Activated CD8-positive, alpha-beta T cell treated with anti-CD3 and anti-CD28 coated beads, Interleukin-2, amount 10 ng/mL, durations not matched to agents 7 days and 5 days (primary cell): ENCODE data around the gene FSTL4. TPM values are rescaled to one million over a fixed set of nuclear protein-coding genes. Genes with fewer than 3 reads are reported as not detected.

Source experiments
- ATAC-seq: fragments of 150-1000 bp; cut with Tn5 transposase; one replicate; pipeline ENCODE4 v1.10.0; 2021; ENCODE audit warnings: moderate library complexity
- CTCF ChIA-PET: fragments of 350-600 bp; sonication (Branson Sonifier 250); formaldehyde crosslinking; loops from one replicate; lab custom pipeline; 2021; ENCODE audit warnings: antibody characterized with exemption; lab: Charles Lee
- POLR2A ChIA-PET: fragments of 350-600 bp; sonication (Branson Sonifier 250); formaldehyde crosslinking; loops from one replicate; lab custom pipeline; 2021; ENCODE audit warnings: antibody characterized with exemption; lab: Charles Lee
- DNase-seq: peaks from one replicate; pipeline ENCODE4 v3.0.0-alpha.2; 2020
- H3K27ac Mint-ChIP-seq: one replicate; pipeline ENCODE4 v1.8.0; 2021; ENCODE audit warnings: mild to moderate bottlenecking, mixed read lengths
- H3K27me3 Mint-ChIP-seq: one replicate; pipeline ENCODE4 v1.8.0; 2021; ENCODE audit warnings: low read depth, mixed read lengths
- H3K36me3 Mint-ChIP-seq: one replicate; pipeline ENCODE4 v1.8.0; 2021; ENCODE audit warnings: low read depth, mixed read lengths
- H3K4me1 Mint-ChIP-seq: one replicate; pipeline ENCODE4 v1.8.0; 2021; ENCODE audit warnings: low read depth, mixed read lengths
- H3K4me3 Mint-ChIP-seq: one replicate; pipeline ENCODE4 v1.8.0; 2021; ENCODE audit warnings: mild to moderate bottlenecking, mixed read lengths
- H3K9me3 Mint-ChIP-seq: one replicate; pipeline ENCODE4 v1.8.0; 2022; ENCODE audit warnings: mixed read lengths; ENCODE audit not compliant: insufficient read depth
- total RNA-seq, 2 experiments: library from RNA; stranded (reverse); gene quantifications; one replicate each; pipeline ENCODE4 v1.2.3, GENCODE V29; 2021

The FSTL4 gene
- total RNA-seq, 2 experiments from 2014 or later = not detected

DNA sequence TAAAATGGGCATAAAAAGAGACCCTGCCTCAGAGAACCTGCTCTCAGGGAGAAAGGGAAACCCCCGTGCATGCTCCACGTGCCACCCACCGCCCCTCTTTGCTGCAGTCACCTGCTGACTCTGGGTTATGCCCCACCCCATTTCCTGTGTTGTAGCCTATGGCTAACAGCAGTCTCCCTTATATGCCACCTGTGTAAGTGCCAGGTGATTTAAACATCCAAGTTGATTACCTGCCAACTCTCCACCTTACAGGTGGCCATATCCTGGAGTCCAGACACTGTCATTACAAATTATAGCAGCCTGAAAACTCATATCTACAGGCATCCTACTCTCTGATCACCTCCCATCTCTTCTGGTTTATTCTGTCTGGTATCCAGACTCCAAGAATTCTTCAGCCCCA is 318.0 kb downstream of the FSTL4 start:
- H3K27ac Mint-ChIP-seq = no peak overlapping the region
- no peak for ATAC-seq

DNA sequence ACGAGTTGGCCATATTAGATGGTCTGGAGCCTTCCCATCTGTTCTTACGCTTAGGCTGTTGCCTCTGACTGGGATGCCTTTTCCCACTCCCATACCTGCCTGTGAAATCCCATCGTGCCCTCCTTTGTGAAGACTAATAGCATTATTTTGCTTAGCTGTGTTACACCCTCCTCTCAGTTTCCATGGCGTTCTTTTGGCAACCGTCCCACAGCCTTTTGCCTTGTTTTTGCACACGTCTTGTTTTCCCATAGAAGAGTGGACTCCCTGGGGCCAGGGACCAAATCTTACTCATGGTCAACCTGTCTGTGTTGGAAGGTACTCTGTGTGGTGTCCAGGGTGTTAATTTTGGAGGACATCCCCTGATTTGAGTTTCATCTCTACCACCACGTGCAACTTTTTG is 318.4 kb downstream of the FSTL4 start:
- Mint-ChIP-seq H3K4me3 (no peak overlapping the region), H3K27ac (no peak overlapping the region), H3K27me3 (no peaks in the 10 kb centered on the region), H3K36me3 (no peaks in the 10 kb centered on the region), H3K9me3 (no peaks in the 10 kb centered on the region), H3K4me1 (peaks cover 8% of the 10 kb centered on the region)
- ATAC-seq = no peak
- POLR2A ChIA-PET = no interaction called here
- DNase-seq = no peak
- CTCF ChIA-PET = no interaction called here

More for the DNA sequence above, 318.0 kb downstream of the FSTL4 start:
- no peak for DNase-seq
- H3K36me3 Mint-ChIP-seq = no peaks in the 10 kb centered on the region
- H3K4me3 Mint-ChIP-seq = no peak overlapping the region
- POLR2A ChIA-PET = no interaction called here
- H3K27me3 Mint-ChIP-seq = no peaks in the 10 kb centered on the region
- CTCF ChIA-PET = no interaction called here
- no peaks in the 10 kb centered on the region for H3K9me3 Mint-ChIP-seq
- H3K4me1 Mint-ChIP-seq = peaks cover 9% of the 10 kb centered on the region

DNA sequence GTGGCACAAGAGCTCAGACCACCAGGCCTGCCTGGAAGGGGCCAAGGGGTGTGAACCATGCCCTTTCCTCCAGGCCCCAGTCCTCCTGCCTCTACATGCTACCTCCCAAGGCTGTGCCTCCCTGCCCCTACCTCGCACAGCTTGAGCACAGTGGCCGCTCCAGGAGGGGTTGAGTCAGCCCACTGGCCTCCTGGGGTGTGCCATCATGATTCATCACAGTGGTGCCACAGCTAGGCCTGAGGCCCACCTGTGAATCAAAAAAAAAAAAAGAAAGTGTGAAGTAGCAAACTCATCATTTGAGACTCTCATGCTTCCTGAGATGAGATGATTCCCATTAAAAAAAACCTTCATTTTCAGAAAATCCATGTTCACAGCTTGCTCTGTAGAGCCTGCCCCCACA is 320.0 kb downstream of the FSTL4 start:
- DNase-seq = no peak

DNA sequence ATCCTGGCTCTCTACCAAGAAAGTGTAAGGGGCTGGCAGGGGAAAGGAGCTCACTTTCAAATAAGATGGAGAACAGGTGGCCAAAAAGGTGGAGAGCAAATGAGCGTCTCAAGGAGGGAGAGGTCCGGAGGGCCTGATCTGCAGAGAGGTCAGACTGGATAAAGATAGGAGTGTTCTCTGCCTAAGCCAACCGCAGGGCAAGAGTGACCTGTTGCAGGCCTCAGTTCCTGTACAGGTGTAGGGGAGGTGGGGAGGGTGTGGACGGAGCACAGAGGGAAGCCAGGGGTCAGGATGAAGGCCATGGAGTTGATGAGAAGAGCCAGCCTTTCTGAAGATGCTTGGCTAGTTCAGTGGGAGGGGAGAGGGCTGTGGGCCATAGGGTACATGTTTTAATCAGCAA is 320.8 kb downstream of the FSTL4 start:
- no peaks in the 10 kb centered on the region for H3K9me3 Mint-ChIP-seq
- no peaks in the 10 kb centered on the region for H3K27me3 Mint-ChIP-seq
- ATAC-seq (no peak), DNase-seq (no peak)
- POLR2A ChIA-PET = interaction anchor here (0.6 kb wide), 1 partner anchor 165 kb away, joined by 3 read pairs; no protein-coding TSS in a partner anchor
- no peaks in the 10 kb centered on the region for H3K36me3 Mint-ChIP-seq
- no peaks in the 10 kb centered on the region for H3K4me1 Mint-ChIP-seq
- CTCF ChIA-PET = no interaction called here
- H3K27ac Mint-ChIP-seq = no peak overlapping the region
- no peak overlapping the region for H3K4me3 Mint-ChIP-seq

More for the DNA sequence above, 320.0 kb downstream of the FSTL4 start:
- ATAC-seq = no peak
- no peak overlapping the region for H3K27ac Mint-ChIP-seq
- H3K4me1 Mint-ChIP-seq = no peaks in the 10 kb centered on the region
- POLR2A ChIA-PET = no interaction called here
- H3K27me3 Mint-ChIP-seq = no peaks in the 10 kb centered on the region
- H3K4me3 Mint-ChIP-seq = no peak overlapping the region
- no peaks in the 10 kb centered on the region for H3K36me3 Mint-ChIP-seq
- CTCF ChIA-PET = no interaction called here
- no peaks in the 10 kb centered on the region for H3K9me3 Mint-ChIP-seq

DNA sequence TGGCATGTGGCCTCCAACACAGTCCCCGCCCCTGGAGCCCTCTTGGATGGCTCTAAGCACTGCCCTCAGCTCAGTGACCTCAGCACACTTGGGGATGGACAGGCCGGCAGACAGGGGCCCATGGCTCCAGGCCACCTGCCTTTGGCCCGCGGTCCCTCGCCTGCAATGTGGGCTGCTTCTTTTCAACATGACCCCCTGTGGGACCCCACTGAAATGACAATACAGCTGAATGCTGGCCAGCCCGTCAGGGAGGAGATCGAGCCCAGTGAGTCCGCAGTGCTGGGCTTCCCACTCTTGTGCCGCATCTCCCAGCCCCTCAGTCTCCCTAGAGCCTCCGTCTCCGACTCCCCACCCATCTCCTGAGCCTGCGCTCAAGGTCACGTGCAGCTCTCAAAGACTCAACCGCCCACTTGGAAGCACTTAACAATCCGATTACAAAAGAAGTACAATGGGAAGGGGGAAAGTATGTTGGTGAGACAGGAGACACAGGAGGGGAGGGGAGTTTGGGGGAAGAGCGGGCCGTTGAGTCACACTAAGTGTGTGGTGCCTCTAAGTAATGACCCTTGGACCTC is 321.6 kb downstream of the FSTL4 start:
- Mint-ChIP-seq H3K4me3 (no peak overlapping the region), H3K36me3 (no peaks in the 10 kb centered on the region), H3K27ac (no peak overlapping the region), H3K9me3 (no peaks in the 10 kb centered on the region), H3K27me3 (no peaks in the 10 kb centered on the region), H3K4me1 (no peaks in the 10 kb centered on the region)
- no peak for ATAC-seq
- ChIA-PET POLR2A (no interaction called here), CTCF (no interaction called here)
- no peak for DNase-seq

DNA sequence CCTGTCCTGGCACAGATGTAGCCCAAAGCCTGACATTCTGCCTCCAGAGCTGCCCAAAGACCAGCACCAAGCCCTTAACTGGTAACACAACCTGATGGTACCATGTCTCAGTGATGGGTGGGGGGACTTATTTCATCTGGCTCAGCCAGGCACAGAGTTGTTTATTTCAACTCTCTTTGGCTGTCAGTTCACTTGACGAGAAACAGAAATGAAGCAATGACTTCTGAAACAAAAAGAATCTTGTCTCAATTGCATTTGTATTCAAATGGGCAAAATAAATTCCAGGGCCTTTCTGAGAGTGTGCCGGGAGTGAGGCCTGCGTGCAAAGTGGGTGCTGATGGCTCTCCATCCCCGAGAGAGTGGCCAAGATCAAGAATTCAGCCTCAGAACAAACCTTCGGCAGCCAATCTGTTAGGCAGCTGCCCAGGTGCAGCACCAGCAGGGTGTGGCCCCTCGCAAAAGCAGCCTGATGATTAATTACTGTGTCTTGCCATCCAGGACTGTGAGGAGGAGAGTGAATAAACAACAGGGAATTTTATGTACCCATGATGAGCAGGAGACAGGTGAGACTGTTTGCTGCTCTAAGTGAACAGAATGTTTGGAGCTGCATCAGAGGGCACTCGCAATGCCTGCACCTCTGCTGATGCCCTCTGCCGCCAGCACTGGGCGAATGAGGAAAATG is 322.5 kb downstream of the FSTL4 start:
- CTCF ChIA-PET = no interaction called here
- Mint-ChIP-seq H3K4me1 (no peaks in the 10 kb centered on the region), H3K4me3 (no peak overlapping the region), H3K36me3 (no peaks in the 10 kb centered on the region), H3K27me3 (no peaks in the 10 kb centered on the region), H3K9me3 (no peaks in the 10 kb centered on the region), H3K27ac (no peak overlapping the region)
- POLR2A ChIA-PET = no interaction called here
- DNase-seq = no peak
- ATAC-seq = no peak

DNA sequence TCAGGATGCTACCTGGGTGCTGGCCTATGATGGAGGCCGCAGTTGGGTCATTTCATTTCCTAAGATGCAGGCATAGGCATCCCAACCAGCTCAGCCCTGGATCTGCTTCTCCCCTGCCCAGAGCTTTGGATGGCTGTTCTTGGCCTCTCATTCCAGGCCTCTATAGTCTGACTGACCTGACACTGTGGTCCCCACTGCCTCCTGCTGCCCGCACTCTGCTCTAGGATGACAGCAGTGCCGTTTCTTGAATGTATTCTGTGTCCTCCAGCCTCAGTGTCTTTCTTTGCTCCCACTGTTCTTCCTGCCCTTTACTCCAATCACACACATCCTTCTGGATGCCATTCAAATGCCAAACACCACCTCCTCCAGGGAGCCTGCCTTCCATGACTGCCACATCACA is 324.8 kb downstream of the FSTL4 start:
- Mint-ChIP-seq H3K4me3 (no peak overlapping the region), H3K27ac (no peak overlapping the region), H3K36me3 (no peaks in the 10 kb centered on the region), H3K9me3 (no peaks in the 10 kb centered on the region), H3K27me3 (no peaks in the 10 kb centered on the region), H3K4me1 (no peaks in the 10 kb centered on the region)
- ChIA-PET CTCF (interaction anchor here (1.0 to 1.5 kb wide), 3 partner anchors 30 to 182 kb away, joined by 3 to 6 read pairs (median 3); no protein-coding TSS in a partner anchor), POLR2A (no interaction called here)
- peak; percentile 48 for DNase-seq
- ATAC-seq = no peak

DNA sequence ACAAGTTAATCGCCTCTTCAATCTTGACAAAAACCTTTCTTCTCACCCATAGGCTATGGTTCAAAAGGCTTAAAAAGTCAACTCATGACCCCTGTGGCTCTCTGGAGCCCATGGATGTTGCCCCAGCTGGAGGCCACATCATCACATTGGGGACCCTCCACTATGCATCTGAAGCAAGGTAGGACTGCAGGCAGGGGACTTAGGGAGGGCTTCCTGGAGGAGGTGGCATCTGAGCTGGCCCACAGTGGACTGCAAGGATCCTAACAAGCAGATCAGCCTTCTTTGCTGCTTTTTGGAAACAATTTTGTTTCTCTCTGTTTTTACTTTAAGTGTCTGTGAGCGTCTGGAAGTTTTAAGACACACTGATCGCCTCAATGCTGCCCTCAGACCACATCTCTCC is 325.9 kb downstream of the FSTL4 start:
- H3K4me1 Mint-ChIP-seq = no peaks in the 10 kb centered on the region
- no peak overlapping the region for H3K27ac Mint-ChIP-seq
- POLR2A ChIA-PET = no interaction called here
- H3K27me3 Mint-ChIP-seq = no peaks in the 10 kb centered on the region
- no peak for ATAC-seq
- no peaks in the 10 kb centered on the region for H3K36me3 Mint-ChIP-seq
- no peak overlapping the region for H3K4me3 Mint-ChIP-seq
- no peaks in the 10 kb centered on the region for H3K9me3 Mint-ChIP-seq
- no peak for DNase-seq
- CTCF ChIA-PET = interaction anchor here (1.0 to 1.1 kb wide), 2 partner anchors 31 to 181 kb away, joined by 3 read pairs; no protein-coding TSS in a partner anchor

DNA sequence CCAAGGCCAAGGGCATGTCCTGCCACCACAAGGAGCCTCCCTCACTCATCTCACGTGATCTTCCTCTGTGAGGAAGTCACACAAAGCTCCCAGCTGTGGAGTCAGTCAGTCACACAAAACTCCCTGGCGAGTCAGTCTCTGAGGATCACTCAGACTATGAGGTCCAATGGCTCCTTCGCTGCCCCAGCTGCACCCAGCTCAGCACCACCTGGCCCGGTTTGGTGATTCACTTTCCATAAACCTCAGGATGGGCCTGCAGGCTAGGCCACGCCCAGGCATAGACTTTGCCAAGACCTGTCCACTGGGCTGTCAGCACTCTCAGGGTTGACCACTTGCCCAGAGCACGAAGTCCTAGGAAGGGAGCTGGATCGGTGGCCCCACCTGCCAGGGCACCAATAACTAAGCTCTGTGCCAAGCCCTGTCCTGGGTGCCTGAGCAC is 326.7 kb downstream of the FSTL4 start:
- Mint-ChIP-seq H3K36me3 (no peaks in the 10 kb centered on the region), H3K4me3 (no peak overlapping the region), H3K9me3 (no peaks in the 10 kb centered on the region), H3K27me3 (no peaks in the 10 kb centered on the region), H3K4me1 (no peaks in the 10 kb centered on the region), H3K27ac (no peak overlapping the region)
- DNase-seq (no peak), ATAC-seq (no peak)
- CTCF ChIA-PET = no interaction called here
- POLR2A ChIA-PET = no interaction called here

DNA sequence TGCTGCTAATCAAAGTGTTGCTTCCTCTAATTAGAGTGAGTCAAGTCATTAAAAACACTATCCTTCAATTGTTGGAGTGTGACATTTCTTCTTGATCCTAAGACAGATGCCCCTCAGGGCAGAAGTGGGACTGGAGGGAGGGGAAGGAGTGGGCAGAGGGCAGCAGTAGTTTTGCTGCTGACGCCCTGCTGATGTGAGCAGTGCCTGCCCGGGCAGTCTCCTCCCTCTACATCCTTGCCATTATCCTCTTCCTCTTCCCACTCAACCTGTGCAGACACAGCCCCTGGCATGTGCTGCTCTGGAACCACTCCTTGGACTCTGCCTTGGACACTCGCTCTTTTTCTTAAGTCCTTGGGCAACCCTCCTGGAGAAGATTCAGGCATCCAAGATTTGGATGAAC is 328.0 kb downstream of the FSTL4 start:
- POLR2A ChIA-PET = no interaction called here
- ATAC-seq = no peak

DNA sequence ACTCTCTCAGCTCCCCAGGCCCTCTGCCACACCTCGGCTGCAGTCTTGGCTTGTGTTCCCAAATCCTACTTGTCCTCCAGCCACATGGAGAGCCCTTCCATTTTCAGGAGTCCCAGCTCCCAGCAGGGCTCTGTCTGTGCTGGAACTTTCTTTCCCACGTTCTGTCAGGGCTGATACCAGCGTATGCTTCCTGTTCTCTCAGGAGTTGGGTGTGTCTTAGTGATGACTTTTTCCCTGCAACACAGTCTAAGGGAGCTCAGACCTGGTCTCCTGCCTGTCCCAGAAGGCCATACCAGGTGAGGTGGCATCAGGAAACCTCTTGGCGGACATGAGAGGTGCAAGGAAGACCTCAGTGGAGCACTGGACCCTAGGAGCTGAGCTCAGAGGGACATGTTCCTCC is 334.0 kb downstream of the FSTL4 start:
- ATAC-seq (no peak), DNase-seq (no peak)
- H3K4me1 Mint-ChIP-seq = no peaks in the 10 kb centered on the region
- H3K9me3 Mint-ChIP-seq = no peaks in the 10 kb centered on the region
- no peaks in the 10 kb centered on the region for H3K27me3 Mint-ChIP-seq
- ChIA-PET POLR2A (no interaction called here), CTCF (no interaction called here)
- no peaks in the 10 kb centered on the region for H3K36me3 Mint-ChIP-seq
- H3K27ac Mint-ChIP-seq = no peak overlapping the region
- no peak overlapping the region for H3K4me3 Mint-ChIP-seq

More for the DNA sequence above, 328.0 kb downstream of the FSTL4 start:
- H3K4me1 Mint-ChIP-seq = no peaks in the 10 kb centered on the region
- no peaks in the 10 kb centered on the region for H3K27me3 Mint-ChIP-seq
- no peak for DNase-seq
- H3K27ac Mint-ChIP-seq = no peak overlapping the region
- CTCF ChIA-PET = no interaction called here
- H3K4me3 Mint-ChIP-seq = no peak overlapping the region
- no peaks in the 10 kb centered on the region for H3K9me3 Mint-ChIP-seq
- no peaks in the 10 kb centered on the region for H3K36me3 Mint-ChIP-seq

DNA sequence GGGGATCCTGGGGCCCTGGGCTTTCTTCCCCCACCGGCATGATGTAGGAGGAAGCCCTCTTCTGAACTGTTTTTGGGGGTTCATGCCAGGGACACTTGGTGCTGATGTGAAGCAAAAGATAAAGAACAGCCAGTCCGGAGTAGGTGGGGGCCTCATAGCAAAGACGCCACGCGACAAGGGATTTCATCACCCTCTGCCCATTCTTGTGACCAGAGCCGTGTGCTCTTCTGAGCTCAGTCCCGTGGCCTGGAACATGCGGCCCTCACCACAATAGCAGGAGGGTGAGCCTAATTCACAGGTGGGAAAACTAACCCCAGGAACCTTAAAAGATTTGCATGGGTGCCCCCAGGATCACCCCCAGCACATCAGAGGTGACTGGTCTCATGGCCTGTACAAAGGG is 334.6 kb downstream of the FSTL4 start:
- no peak for ATAC-seq
- Mint-ChIP-seq H3K4me3 (no peak overlapping the region), H3K27me3 (no peaks in the 10 kb centered on the region), H3K36me3 (no peaks in the 10 kb centered on the region), H3K27ac (no peak overlapping the region), H3K9me3 (no peaks in the 10 kb centered on the region), H3K4me1 (no peaks in the 10 kb centered on the region)
- ChIA-PET CTCF (no interaction called here), POLR2A (no interaction called here)
- no peak for DNase-seq
